HepG2 (cell line): Measurements from ENCODE around the gene DNAJC10. TPM values are rescaled to one million over a fixed set of nuclear protein-coding genes. Genes with fewer than 3 reads are reported as not detected.

ENCODE experiments used
- E2F2 ChIP-seq: sonication (generic); formaldehyde crosslinking; IDR thresholded peaks from 2 replicates; pipeline ENCODE4 v1.4.0; 2020; ENCODE audit warnings: missing genetic modification reagents, borderline replicate concordance
- ELF4 ChIP-seq: sonication (generic); formaldehyde crosslinking; IDR thresholded peaks from 2 replicates; pipeline ENCODE4 v1.5.0; 2020; ENCODE audit warnings: missing genetic modification reagents, mild to moderate bottlenecking, moderate library complexity, borderline replicate concordance
- KAT7 ChIP-seq: IDR thresholded peaks from 2 replicates; pipeline ENCODE4 v1.6.1; 2018; ENCODE audit warnings: borderline replicate concordance, missing compliant biosample characterization
- NFAT5 ChIP-seq: sonication (generic); formaldehyde crosslinking; IDR thresholded peaks from 2 replicates; pipeline ENCODE4 v1.4.0; 2020; ENCODE audit warnings: missing genetic modification reagents
- NR2F1 ChIP-seq, 2 experiments: fragments of 450-650 bp in 1 of 2; formaldehyde crosslinking in 1 of 2; IDR thresholded peaks; 2 replicates each; pipeline versions ENCODE4 v1.5.0 to v1.6.1; 2016 to 2020; ENCODE audit warnings: mild to moderate bottlenecking in 1 of 2, missing compliant biosample characterization in 1 of 2, missing genetic modification reagents in 1 of 2, moderate library complexity in 1 of 2
- NR2F2 ChIP-seq: IDR thresholded peaks from 2 replicates; pipeline ENCODE4 v1.6.1; 2012; ENCODE audit warnings: low read depth, inconsistent platforms, borderline replicate concordance
- ONECUT2 ChIP-seq: sonication (generic); formaldehyde crosslinking; IDR thresholded peaks from 2 replicates; pipeline ENCODE4 v1.4.0; 2020; ENCODE audit warnings: missing genetic modification reagents
- PHB2 ChIP-seq: fragments of 450-650 bp; IDR thresholded peaks from 2 replicates; pipeline ENCODE4 v1.6.1; 2018; ENCODE audit not compliant: partially characterized antibody
- POGZ ChIP-seq: sonication (generic); formaldehyde crosslinking; IDR thresholded peaks from 2 replicates; pipeline ENCODE4 v1.4.0; 2020; ENCODE audit warnings: mild to moderate bottlenecking, missing genetic modification reagents
- RAD21 ChIP-seq: fragments of 450-650 bp; formaldehyde crosslinking; IDR thresholded peaks from 2 replicates; pipeline ENCODE4 v1.5.0; 2020; ENCODE audit warnings: mild to moderate bottlenecking
- SMYD3 ChIP-seq: sonication (generic); formaldehyde crosslinking; IDR thresholded peaks from 2 replicates; pipeline ENCODE4 v1.8.1; 2023; ENCODE audit warnings: mild to moderate bottlenecking, missing genetic modification reagents
- SSRP1 ChIP-seq: IDR thresholded peaks from 2 replicates; pipeline ENCODE4 v1.6.1; 2016; ENCODE audit warnings: control low read depth
- XRCC5 ChIP-seq: fragments of 200-400 bp; formaldehyde crosslinking; optimal IDR thresholded peaks from 2 replicates; pipeline ENCODE3; 2017; ENCODE audit warnings: mild to moderate bottlenecking, low read length
- ZFAT ChIP-seq: sonication (generic); formaldehyde crosslinking; conservative IDR thresholded peaks from 2 replicates; pipeline ENCODE4 v1.8.1; 2023; ENCODE audit warnings: missing genetic modification reagents, inconsistent platforms
- ZNF124 ChIP-seq: sonication (generic); formaldehyde crosslinking; IDR thresholded peaks from 2 replicates; pipeline ENCODE4 v1.4.0; 2020; ENCODE audit warnings: missing genetic modification reagents
- ZNF281 ChIP-seq: sonication (generic); formaldehyde crosslinking; IDR thresholded peaks from 2 replicates; pipeline ENCODE4 v1.4.0; 2020; ENCODE audit warnings: missing genetic modification reagents, borderline replicate concordance
- ZNF530 ChIP-seq: sonication (generic); formaldehyde crosslinking; IDR thresholded peaks from 2 replicates; pipeline ENCODE4 v1.5.0; 2020; ENCODE audit warnings: low read depth, mild to moderate bottlenecking, missing genetic modification reagents
- ZNF652 ChIP-seq: IDR thresholded peaks from 2 replicates; pipeline ENCODE4 v1.6.1; 2016; ENCODE audit warnings: low read depth, borderline replicate concordance
- ZNF773 ChIP-seq: sonication (generic); formaldehyde crosslinking; IDR thresholded peaks from 2 replicates; pipeline ENCODE4 v1.4.0; 2020; ENCODE audit warnings: missing genetic modification reagents, borderline replicate concordance
- ZNF776 ChIP-seq: sonication (generic); formaldehyde crosslinking; IDR thresholded peaks from 2 replicates; pipeline ENCODE4 v1.4.0; 2020; ENCODE audit warnings: mild to moderate bottlenecking, missing genetic modification reagents
- ZNF792 ChIP-seq: IDR thresholded peaks from 2 replicates; pipeline ENCODE4 v1.6.1; 2016
- polyA plus RNA-seq, 8 experiments: library from polyadenylated mRNA; depleted of rRNA in 3 of 8; stranded (reverse) in 7 of 8; unstranded in 1 of 8; fragments of >200 nt; fragmentation: Illumina TruSeq in 4 of 8; extraction: Trizol in 4 of 8; gene quantifications; 2 replicates each; pipeline versions ENCODE4 v1.2.1 to v1.2.3, GENCODE V29; 2011 to 2016; ENCODE audit warnings: low read depth in 4 of 8, missing spikeins in 1 of 8, mixed read lengths in 1 of 8; ENCODE audit not compliant: insufficient read depth in 1 of 8
- total RNA-seq, 5 experiments: library from RNA; depleted of rRNA; stranded (reverse); fragments of >200 nt; fragmentation: Illumina TruSeq; extraction: Trizol; gene quantifications; 2 replicates each; pipeline ENCODE4 v1.2.3, GENCODE V29; 2016; ENCODE audit warnings: low read depth in 1 of 5

The DNAJC10 gene
- total and polyA plus RNA-seq, 2 of the 13 experiments (the other 11 are each of a cell fraction or from before 2014, with no cell fraction given) = 44.1 to 178 TPM

GRCh38 chr2:182715892-182716649, at the start of gene DNAJC10 (continued):
- TF ChIP-seq RAD21 (CRISPR knock-in tag) (peak; percentile 51; the same call in 1 of the 2 replicates), ZNF652 (no peak), E2F2 (CRISPR knock-in tag) (0 out of 2 replicates have a peak, but pooled peaks have one; percentile 70), ZNF773 (CRISPR knock-in tag) (peak; percentile 88; the same call in 1 of the 2 replicates), PHB2 (no peak), XRCC5 (no peak), POGZ (CRISPR knock-in tag) (peak; percentile 98), NR2F2 (peak; percentile 27; the same call in 1 of the 2 replicates), ZNF792 (CRISPR knock-in tag) (peak; percentile 77; the same call in 1 of the 2 replicates), ZNF530 (CRISPR knock-in tag) (no peak), ZNF776 (CRISPR knock-in tag) (peak; percentile 95), NR2F1 (CRISPR knock-in tag; IDR thresholded peaks at IDR 0.05) (no peak; a peak in 1 of 4 replicates), SMYD3 (CRISPR knock-in tag) (no peak; the same call in 1 of the 2 replicates), KAT7 (CRISPR knock-in tag) (peak; percentile 99; the same call in 1 of the 2 replicates), ZNF124 (CRISPR knock-in tag) (no peak), ZNF281 (CRISPR knock-in tag) (0 out of 2 replicates have a peak, but pooled peaks have one; percentile 22), SSRP1 (peak; percentile 64; the same call in 1 of the 2 replicates), ZFAT (CRISPR knock-in tag) (peak; percentile 59; the same call in 1 of the 2 replicates), ONECUT2 (CRISPR knock-in tag) (peak; percentile 71; the same call in 1 of the 2 replicates), NFAT5 (peak; percentile 85), ELF4 (CRISPR knock-in tag) (0 out of 2 replicates have a peak, but pooled peaks have one; percentile 23)
